GM12878 (cell line): ENCODE data around the gene CACHD1. TPM values are rescaled to one million over a fixed set of nuclear protein-coding genes. Genes with fewer than 3 reads are reported as not detected.

ENCODE experiments used
- ATAC-seq: fragments of 200-7000 bp; cut with Tn5 transposase; 3 replicates; pipeline ENCODE4 v1.9.1; 2020; ENCODE audit warnings: mild to moderate bottlenecking, moderate library complexity
- BruUV-seq: library from RNA; stranded (reverse); fragments of 400-500 nt; replicated peaks from 2 replicates; lab custom pipeline; 2021; lab: Mats Ljungman, UMichigan
- CTCF ChIA-PET: fragments of 300-600 bp; sonication (Branson Sonifier 250); formaldehyde crosslinking; extraction: SDS; loops from one replicate; lab custom pipeline; 2021; ENCODE audit warnings: inconsistent platforms; lab: Yijun Ruan, JAX
- POLR2A ChIA-PET: fragments of 350-600 bp; formaldehyde crosslinking; extraction: SDS; loops from one replicate; lab custom pipeline; 2021; ENCODE audit warnings: inconsistent platforms; lab: Charles Lee
- RAD21 ChIA-PET: fragments of 300-600 bp; sonication (Branson Sonifier 250); formaldehyde crosslinking; loops from one replicate; lab custom pipeline; 2023; ENCODE audit warnings: antibody characterized with exemption; ENCODE audit not compliant: unreplicated experiment; lab: Charles Lee
- SMC1A ChIA-PET: fragments of 300-600 bp; sonication (Branson Sonifier 250); formaldehyde crosslinking; loops from one replicate; lab custom pipeline; 2023; ENCODE audit not compliant: unreplicated experiment, uncharacterized antibody; lab: Charles Lee
- DNase-seq: peaks from one replicate; pipeline ENCODE4 v3.0.0-alpha.2; 2011; ENCODE audit warnings: low read depth, low spot score
- FAIRE-seq: peaks from 3 replicates; lab custom pipeline; 2011; peaks lifted over from hg19 to GRCh38; lab: Jason Lieb, UNC
- H2AFZ ChIP-seq: 2 replicates; pipeline ENCODE4 v1.6.0; 2011; ENCODE audit warnings: low read depth, low read length, control low read depth; ENCODE audit not compliant: control insufficient read depth
- H3K27ac ChIP-seq: 2 replicates; pipeline ENCODE4 v1.5.1; 2011; ENCODE audit warnings: control low read depth; ENCODE audit not compliant: control insufficient read depth, insufficient read depth
- H3K27me3 ChIP-seq, 2 experiments: replicated peaks in 1 of 2; 2 replicates each; pipeline versions ENCODE4 v1.6.0 to v1.6.1; 2011; ENCODE audit warnings: low read length in 1 of 2; ENCODE audit not compliant: control insufficient read depth in 2 of 2, insufficient read depth in 2 of 2
- H3K36me3 ChIP-seq, 2 experiments: 2 replicates each; pipeline ENCODE4 v1.5.1; 2011; ENCODE audit warnings: low read length in 1 of 2; ENCODE audit not compliant: control insufficient read depth in 2 of 2, insufficient read depth in 2 of 2
- H3K4me1 ChIP-seq: 2 replicates; pipeline ENCODE4 v1.6.1; 2011; ENCODE audit warnings: mild to moderate bottlenecking, low read length, moderate library complexity, mixed read lengths; ENCODE audit not compliant: control insufficient read depth, insufficient read depth
- H3K4me2 ChIP-seq: 2 replicates; pipeline ENCODE4 v1.6.0; 2011; ENCODE audit warnings: control low read depth; ENCODE audit not compliant: control insufficient read depth, insufficient read depth
- H3K4me3 ChIP-seq: fragments of 200-600 bp; sonication (generic); 2 replicates; pipeline ENCODE4 v1.5.1; 2016
- H3K79me2 ChIP-seq: 2 replicates; pipeline ENCODE4 v1.6.0; 2011; ENCODE audit warnings: low read length; ENCODE audit not compliant: control insufficient read depth, insufficient read depth
- H3K9ac ChIP-seq: 2 replicates; pipeline ENCODE4 v1.8.0; 2011; ENCODE audit warnings: low read length, control low read depth, mixed read lengths; ENCODE audit not compliant: control insufficient read depth, insufficient read depth
- H3K9me3 ChIP-seq: replicated peaks from 3 replicates; pipeline ENCODE4 v1.5.1; 2011; ENCODE audit warnings: mild to moderate bottlenecking, low read length; ENCODE audit not compliant: control insufficient read depth, insufficient read depth
- H4K20me1 ChIP-seq: 2 replicates; pipeline ENCODE4 v1.6.0; 2011; ENCODE audit not compliant: control insufficient read depth, insufficient read depth
- BCL11A ChIP-seq: IDR thresholded peaks from 2 replicates; pipeline ENCODE4 v1.6.1; 2011; ENCODE audit warnings: low read depth, low read length
- CBX3 ChIP-seq: fragments of 200-600 bp; sonication (generic); IDR thresholded peaks from 2 replicates; pipeline ENCODE4 v1.6.1; 2016; ENCODE audit warnings: low read depth, borderline replicate concordance
- IRF5 ChIP-seq: fragments of 450-650 bp; IDR thresholded peaks from 2 replicates; pipeline ENCODE4 v1.6.1; 2017; ENCODE audit warnings: borderline replicate concordance
- MYC ChIP-seq: IDR thresholded peaks from 2 replicates; pipeline ENCODE4 v1.6.1; 2011; ENCODE audit warnings: mild to moderate bottlenecking, low read length, moderate library complexity, inconsistent platforms; ENCODE audit not compliant: insufficient read depth, insufficient replicate concordance, insufficient read length, severe bottlenecking
- NR2C2 ChIP-seq: IDR thresholded peaks from 2 replicates; pipeline ENCODE4 v1.6.1; 2011; ENCODE audit warnings: borderline replicate concordance, low read depth; ENCODE audit not compliant: control insufficient read depth, insufficient read length
- SIX5 ChIP-seq: IDR thresholded peaks from 2 replicates; pipeline ENCODE4 v1.6.1; 2011; ENCODE audit warnings: mild to moderate bottlenecking, low read depth, low read length, moderate library complexity; ENCODE audit not compliant: severe bottlenecking
- STAT1 ChIP-seq: fragments of 450-650 bp; conservative IDR thresholded peaks from 2 replicates; pipeline ENCODE4 v1.6.1; 2014; ENCODE audit warnings: antibody characterized with exemption, mild to moderate bottlenecking
- ZBTB11 ChIP-seq: fragments of 450-650 bp; formaldehyde crosslinking; IDR thresholded peaks from 2 replicates; pipeline ENCODE4 v1.5.0; 2022; ENCODE audit warnings: mild to moderate bottlenecking, missing genetic modification characterization
- ZNF384 ChIP-seq: IDR thresholded peaks from 2 replicates; pipeline ENCODE4 v1.6.1; 2012; ENCODE audit warnings: low read depth, mild to moderate bottlenecking, low read length, improper control_type of control experiment, borderline replicate concordance
- ZZZ3 ChIP-seq: IDR thresholded peaks from 2 replicates; pipeline ENCODE4 v1.6.1; 2011; ENCODE audit warnings: low read depth; ENCODE audit not compliant: control insufficient read depth, insufficient read length
- whole genome bisulfite sequencing: methylation state at CpG from one replicate; pipeline ENCODE4 v1.1.6; 2016; ENCODE audit warnings: low lambda C conversion rate; ENCODE audit not compliant: insufficient replicate concordance, insufficient coverage; ENCODE audit errors: missing lambda C conversion rate; 5-methylcytosine and 5-hydroxymethylcytosine counted together
- in situ Hi-C: fragments of 300-500 bp; cut with MboI; formaldehyde crosslinking; loops from 9 replicates; pipeline ENCODE4 v1.14.3; 2018; ENCODE audit warnings: mixed read lengths
- intact Hi-C: fragments of 100-400 bp; cut with micrococcal nuclease; formaldehyde crosslinking; loops from one replicate; pipeline ENCODE4 v1.14.2; 2022; ENCODE audit not compliant: unreplicated experiment
- polyA plus RNA-seq, 11 experiments: library from polyadenylated mRNA; depleted of rRNA in 4 of 11; unstranded in 6 of 11; stranded (reverse) in 5 of 11; fragments of >200 nt; fragmentation: Nextera tagmentation in 4 of 11; fragmentation: Illumina TruSeq in 1 of 11; extraction: Ambion mirVana in 4 of 11; extraction: Trizol in 1 of 11; gene quantifications; 1 replicate in 1 of 11; 2 replicates in 10 of 11; pipeline versions ENCODE4 v1.2.1 to v1.2.3, GENCODE V29; 2011 to 2016; ENCODE audit warnings: inconsistent platforms in 2 of 11, missing spikeins in 2 of 11, low read depth in 1 of 11
- total RNA-seq, 4 experiments: library from RNA; depleted of rRNA in 3 of 4; stranded (reverse); fragments of >200 nt in 3 of 4; fragmentation: Illumina TruSeq in 1 of 4; extraction: Trizol in 1 of 4; gene quantifications; 2 replicates each; pipeline versions ENCODE4 v1.2.1 to v1.2.3, GENCODE V29; 2013 to 2021

Gene CACHD1
- total and polyA plus RNA-seq, 10 of the 15 experiments (the other 5 are each of a cell fraction or from before 2014, with no cell fraction given): 0.03 TPM; not detected in 9

- SMC1A ChIA-PET: no interaction called here
- CTCF ChIA-PET: interaction anchor here (1.2 kb wide), 1 partner anchor 23 kb away, joined by 3 read pairs; no protein-coding TSS in a partner anchor
- no peak overlapping the region for H2AFZ ChIP-seq
- no peak for DNase-seq
- H3K27ac ChIP-seq: no peak overlapping the region
- no peak overlapping the region for H3K4me3 ChIP-seq
- H4K20me1 ChIP-seq: no peaks in the 10 kb centered on the region
- POLR2A ChIA-PET: no interaction called here
- no peaks in the 10 kb centered on the region for H3K4me1 ChIP-seq
- TF ChIP-seq STAT1 (no peak), SIX5 (no peak), CBX3 (no peak), BCL11A (no peak), MYC (no peak), ZBTB11 (CRISPR knock-in tag) (no peak), ZZZ3 (no peak), IRF5 (no peak), NR2C2 (no peak), ZNF384 (no peak)
- TF ChIP-seq, all 136 proteins: peak for 0
- FAIRE-seq: no peak
- no peaks in the 10 kb centered on the region for H3K9me3 ChIP-seq
- no peaks in the 10 kb centered on the region for H3K79me2 ChIP-seq
- no TSS peak for BruUV-seq
- in situ Hi-C loops (no loop called here), intact Hi-C loops (no loop called here)
- H3K27me3 ChIP-seq: no peaks in the 10 kb centered on the region; a peak in 1 of 4 replicates
- H3K36me3 ChIP-seq: no peaks in the 10 kb centered on the region
- RAD21 ChIA-PET: no interaction called here
- no peak overlapping the region for H3K4me2 ChIP-seq
- ATAC-seq: no peak
- H3K9ac ChIP-seq: no peak overlapping the region
- WGBS: 28% methylated on average over 5 of the region's 5 CpGs
Observed at GRCh38 chr1:64550510-64550909, 80.6 kb downstream of the CACHD1 start.
